Body of pancreas (tissue), 4 donors: Measurements from ENCODE around the gene TTC17.

ENCODE experiments used
- POLR2A ChIP-seq, 3 donors: fragments of 450-650 bp; IDR thresholded peaks; one replicate each; pipeline ENCODE4 v1.6.1; 2016; ENCODE audit warnings: antibody characterized with exemption in 3 of 3, mild to moderate bottlenecking in 2 of 3
- TF ChIP-seq, protein P1 (sequence below), 7 experiments: fragments of 450-650 bp in 4 of 7; fragments of 200-600 bp in 3 of 7; sonication (generic) in 3 of 7; IDR thresholded peaks; one replicate each; pipeline ENCODE4 v1.5.1; 2016 to 2019; ENCODE audit warnings: antibody characterized with exemption in 7 of 7

DNA sequence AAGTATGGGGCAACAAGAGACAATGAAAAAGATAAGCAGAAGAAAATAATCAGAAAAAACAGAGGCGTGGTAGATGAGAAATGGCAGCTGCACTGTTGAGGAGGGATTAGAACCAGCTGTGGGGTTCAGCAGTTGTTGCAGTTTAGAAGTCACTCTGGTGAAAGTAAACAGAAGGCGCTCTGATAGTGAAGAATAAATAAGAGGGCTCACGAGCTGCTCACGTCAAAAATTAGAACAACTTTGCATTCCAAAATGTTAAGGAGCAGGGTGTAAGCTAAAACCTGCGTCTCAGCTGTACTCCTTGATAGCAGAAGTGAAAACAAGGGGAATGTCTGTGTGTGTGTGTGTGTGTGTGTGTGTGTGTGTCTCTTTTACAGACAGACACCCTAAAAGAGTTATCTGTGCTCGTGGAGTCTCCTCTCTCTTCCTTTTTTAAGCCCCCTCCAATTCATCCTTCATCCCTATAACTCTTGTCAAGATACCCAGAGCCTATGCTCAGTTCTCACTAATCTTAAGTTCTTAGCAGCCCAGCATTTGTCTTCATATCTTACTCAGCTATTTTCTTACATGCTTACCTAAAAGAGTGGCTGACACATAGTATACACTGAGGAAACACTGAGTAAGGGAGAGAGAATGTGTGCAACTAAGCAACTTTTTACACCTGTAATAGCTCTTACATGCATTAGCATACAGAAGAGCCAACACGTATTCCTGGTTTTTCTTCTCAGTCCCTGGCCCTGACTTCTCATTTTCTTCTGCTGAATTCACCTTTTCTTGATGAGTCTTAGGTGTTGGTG is 8.9 kb downstream of the TTC17 start:
- TF ChIP-seq, protein P1, sequence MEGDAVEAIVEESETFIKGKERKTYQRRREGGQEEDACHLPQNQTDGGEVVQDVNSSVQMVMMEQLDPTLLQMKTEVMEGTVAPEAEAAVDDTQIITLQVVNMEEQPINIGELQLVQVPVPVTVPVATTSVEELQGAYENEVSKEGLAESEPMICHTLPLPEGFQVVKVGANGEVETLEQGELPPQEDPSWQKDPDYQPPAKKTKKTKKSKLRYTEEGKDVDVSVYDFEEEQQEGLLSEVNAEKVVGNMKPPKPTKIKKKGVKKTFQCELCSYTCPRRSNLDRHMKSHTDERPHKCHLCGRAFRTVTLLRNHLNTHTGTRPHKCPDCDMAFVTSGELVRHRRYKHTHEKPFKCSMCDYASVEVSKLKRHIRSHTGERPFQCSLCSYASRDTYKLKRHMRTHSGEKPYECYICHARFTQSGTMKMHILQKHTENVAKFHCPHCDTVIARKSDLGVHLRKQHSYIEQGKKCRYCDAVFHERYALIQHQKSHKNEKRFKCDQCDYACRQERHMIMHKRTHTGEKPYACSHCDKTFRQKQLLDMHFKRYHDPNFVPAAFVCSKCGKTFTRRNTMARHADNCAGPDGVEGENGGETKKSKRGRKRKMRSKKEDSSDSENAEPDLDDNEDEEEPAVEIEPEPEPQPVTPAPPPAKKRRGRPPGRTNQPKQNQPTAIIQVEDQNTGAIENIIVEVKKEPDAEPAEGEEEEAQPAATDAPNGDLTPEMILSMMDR (IDR thresholded peaks at IDR 0.05), result no peak
- TF ChIP-seq POLR2A (IDR thresholded peaks at IDR 0.05), result no peak
